Stimulated activated CD8-positive, alpha-beta memory T cell treated with anti-CD3 and anti-CD28 coated beads, Interleukin-15, amount 100 ng/mL, for 1 hour (primary cell): ENCODE measurements around the gene BEAN1.
A peak's percentile ranks its signal among the peaks of the same experiment; 100 is the strongest.

ENCODE experiments used
- DNase-seq: peaks from one replicate; pipeline ENCODE4 v3.0.0-alpha.2; 2020; ENCODE audit warnings: low read depth

The BEAN1 gene

DNA sequence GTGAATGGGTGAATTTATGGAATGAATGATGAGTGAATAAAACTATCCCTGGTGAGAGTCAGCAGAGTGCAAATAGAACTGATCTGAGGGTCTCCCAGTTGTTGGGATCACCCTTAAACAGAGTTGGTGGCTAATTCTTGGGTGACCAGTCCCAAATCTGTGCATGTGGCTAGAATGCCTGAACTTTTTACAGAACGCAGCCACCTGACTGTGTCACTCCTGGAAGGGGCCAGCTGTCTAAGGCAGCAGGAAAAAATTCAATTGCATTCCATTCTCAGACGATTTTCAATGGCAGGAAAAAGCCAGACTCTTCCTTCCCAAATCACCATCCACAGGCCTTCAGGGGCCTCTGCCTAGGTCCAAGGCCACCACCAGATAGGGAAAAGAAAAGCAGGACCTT, 43.5 kb downstream of the BEAN1 start:
- DNase-seq = no peak

DNA sequence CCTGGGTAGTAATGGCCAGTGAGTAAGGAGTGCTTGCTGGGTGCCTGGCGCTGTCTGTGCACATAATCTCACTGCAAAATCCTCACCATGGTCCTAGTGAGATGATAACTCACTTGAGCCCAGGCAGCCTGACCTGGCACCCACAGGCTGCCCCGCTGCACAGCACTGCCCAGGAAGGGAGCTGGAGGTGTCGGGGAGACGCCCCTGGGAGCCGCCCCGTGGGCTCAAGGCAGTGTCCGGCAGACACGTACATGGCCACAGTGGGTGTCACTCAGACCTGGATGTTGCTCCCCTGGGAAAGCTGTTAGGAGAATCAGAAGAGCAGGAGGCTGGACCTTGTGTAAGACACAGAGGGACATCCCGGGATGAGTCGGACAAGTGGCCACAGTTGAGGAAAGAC, 44.2 kb downstream of the BEAN1 start:
- DNase-seq = no peak

DNA sequence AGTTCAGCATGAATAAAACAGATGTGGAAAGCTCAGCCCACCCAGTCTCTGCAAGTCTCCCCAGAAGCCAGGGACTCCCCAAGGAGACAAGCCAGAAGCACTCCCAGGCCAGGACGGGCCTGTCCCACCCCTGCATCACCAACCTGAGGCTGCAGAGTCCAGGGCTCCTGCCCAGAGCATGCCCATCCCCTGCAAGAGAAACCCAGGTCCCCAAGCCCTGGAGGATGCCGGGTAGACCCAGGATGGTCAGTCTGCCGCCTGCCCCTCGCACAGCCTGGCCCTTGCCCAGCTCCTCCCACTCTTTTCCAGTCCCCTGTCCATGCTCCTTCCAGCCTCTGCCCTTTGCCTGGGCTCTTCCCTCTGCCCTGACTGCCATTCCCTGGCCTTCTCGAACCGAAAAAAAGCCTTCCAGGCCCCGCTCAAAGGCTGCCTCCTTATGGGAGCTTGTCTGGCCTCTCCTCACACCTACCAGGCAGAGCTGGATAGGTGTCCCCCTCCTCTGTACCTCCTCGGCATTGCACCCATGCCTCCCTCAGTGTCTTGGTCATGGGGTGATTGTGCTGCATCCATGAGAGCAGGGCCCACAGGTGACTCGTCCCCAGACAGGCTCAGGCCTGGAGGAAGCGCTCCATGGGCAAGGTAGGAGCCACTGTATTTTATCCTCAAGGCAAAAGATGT, 44.8 kb downstream of the BEAN1 start:
- no peak for DNase-seq

DNA sequence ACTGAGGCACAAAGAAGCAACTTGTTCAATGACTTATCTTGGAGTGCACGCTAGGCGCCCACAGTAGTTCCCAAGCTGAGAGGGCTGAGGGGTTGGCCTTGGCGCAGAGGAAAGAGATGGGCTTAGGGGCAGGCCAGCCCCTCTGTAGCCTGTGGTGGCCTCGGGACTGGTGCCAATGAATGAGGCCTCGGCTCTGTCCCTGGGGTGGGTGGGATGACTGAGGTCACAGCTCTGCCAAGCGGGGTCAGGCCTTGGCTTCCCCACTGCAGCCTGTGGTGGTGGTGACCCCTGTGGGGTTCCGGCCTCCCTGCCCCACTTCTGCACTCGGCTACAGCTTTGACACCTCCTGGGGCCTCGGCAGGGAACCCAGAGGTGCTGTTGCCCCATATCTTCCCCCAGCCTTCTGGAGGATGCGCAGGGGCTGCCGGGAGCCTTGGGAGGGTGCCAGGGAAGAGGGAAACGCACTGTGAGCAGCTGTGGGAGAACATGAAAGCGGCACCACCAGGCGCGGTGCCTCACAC, 46.0 kb downstream of the BEAN1 start:
- DNase-seq = no peak

DNA sequence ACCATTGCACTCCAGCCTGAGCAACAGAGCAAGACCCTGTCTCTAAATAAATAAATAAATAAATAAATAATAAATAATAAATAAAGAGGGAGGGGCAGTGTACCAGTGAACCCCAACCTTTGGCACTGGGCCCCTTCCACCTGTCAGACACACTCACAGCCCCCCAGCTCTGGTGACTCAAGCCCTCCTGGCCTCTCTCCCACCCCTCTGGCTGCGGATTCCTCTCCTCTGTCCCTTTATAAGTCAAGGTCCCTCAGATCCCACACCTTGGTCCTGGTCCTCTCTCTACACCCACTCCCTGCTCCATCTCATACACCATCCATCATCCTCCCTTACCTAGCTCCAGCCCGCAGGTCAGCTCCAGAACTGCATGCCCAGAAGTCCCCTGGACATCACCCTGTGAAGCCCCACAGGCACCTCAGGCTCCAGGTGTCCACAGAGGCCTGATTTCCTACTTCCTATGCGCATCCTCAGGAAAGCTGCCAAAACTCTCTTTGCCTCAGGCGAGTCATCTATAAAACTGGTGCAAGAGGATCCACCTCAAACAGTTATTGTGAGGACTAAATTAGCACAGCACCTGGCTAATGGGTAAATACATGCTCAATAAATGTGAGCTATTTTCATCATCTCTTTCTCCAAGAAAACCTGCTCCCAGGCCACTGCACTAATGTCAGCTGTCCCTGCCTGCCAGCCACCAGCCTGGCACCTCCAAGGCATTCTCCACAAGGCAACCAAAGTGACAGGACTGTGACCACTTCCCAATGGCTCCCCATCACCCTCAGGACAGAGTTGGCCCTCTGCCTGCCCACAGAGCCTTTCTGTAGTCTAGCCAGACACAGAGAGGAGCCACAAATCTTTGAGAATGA, 46.8 kb downstream of the BEAN1 start:
- DNase-seq = no peak

DNA sequence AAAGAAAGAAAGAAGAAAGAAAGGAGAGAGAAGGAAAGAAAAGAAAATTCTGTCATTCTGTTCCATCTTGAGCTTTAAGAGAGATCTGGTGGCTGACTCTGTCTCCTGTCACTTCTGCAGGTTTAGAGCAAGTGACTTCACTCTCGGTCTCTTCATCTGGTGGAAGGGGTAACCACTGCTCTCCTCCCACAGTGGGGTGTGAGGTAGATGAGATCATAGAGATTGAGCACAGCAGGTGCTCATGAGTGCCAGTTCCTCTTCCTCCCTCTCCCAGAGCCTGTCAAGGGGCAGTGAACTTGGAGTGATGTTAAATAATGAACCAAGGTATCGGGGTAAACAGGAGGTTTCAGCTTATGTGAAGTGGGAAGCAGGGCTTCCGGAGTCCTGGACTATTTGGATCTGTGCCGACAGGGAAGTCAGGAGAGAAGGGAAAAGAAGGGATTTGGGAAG, 47.7 kb downstream of the BEAN1 start:
- DNase-seq = peak; percentile 21

DNA sequence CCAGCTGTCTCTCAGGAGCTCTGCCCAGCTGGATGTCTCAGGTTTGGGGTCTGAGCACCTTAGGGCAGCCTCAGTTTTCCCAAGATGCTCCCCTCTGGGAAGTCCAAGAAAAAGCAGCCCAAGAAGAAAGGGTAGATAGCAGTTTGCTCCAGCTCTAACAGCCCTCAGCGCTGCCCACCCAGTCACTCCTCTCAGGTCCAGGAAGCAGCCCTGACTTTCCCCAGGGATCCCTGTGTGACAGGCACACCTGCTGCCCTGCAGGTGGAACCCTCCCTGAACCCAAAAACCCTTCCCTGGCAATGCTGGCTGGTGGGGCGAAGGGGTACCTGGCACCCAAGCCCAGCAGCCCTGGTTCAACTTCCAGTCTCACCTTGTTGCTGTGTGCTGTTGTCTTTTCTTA, 48.1 kb downstream of the BEAN1 start:
- no peak for DNase-seq

DNA sequence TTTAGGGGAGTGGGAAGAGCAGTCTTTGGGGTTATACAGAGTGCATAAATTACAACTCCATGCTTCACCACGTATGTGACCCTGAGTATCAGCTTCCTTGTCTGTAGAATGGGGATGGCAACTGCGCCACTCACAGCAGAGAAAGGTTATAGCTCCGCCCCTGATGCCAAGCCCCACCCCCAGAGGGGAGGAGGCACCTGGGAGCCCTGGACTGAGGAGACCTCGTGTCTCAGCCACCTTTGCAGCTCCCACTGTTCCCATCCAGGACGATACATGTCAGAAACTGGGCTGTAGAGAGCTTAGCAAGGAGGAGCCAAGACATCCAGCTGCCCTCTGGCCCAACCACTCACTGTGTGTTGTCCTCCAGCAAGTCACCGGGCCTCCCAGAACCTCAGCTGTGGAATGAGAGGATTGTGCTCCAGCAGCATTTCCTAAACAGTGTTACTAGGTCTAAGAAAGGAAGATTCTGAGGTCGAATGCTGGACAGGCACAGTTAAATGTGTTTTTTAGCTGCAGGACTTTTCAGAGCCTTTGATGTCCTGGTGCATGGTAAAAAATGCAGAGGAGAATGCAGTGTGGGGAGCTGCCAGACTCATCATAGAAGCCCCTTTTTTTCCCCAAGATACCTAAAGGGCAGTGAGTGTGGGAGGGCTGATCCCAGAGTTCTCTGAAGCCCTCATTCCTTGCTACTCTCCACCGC, 49.4 kb downstream of the BEAN1 start:
- no peak for DNase-seq

DNA sequence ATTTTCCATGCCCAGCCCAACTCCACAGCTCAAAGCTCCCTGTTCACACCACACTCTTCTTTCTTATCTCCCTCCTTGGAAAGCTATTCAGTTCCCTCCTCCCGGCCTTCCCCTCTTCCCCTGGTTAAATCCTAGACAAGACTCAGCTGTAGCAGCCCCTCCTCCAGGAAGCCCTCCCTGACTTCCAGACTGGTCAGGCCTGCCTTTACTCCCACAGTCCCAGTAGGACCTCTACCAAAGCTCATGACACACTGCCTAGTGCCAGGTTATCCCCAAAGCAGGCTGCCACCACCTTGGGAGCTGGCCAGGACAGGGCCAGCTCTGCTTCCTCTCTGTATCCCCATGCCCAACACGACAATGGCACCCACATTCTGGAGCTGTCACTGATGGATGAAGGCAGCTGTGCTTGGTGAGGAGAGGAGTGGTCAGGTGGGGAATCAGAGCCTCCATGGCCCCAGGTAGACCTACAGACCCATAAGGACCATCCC, 50.0 kb downstream of the BEAN1 start:
- no peak for DNase-seq

DNA sequence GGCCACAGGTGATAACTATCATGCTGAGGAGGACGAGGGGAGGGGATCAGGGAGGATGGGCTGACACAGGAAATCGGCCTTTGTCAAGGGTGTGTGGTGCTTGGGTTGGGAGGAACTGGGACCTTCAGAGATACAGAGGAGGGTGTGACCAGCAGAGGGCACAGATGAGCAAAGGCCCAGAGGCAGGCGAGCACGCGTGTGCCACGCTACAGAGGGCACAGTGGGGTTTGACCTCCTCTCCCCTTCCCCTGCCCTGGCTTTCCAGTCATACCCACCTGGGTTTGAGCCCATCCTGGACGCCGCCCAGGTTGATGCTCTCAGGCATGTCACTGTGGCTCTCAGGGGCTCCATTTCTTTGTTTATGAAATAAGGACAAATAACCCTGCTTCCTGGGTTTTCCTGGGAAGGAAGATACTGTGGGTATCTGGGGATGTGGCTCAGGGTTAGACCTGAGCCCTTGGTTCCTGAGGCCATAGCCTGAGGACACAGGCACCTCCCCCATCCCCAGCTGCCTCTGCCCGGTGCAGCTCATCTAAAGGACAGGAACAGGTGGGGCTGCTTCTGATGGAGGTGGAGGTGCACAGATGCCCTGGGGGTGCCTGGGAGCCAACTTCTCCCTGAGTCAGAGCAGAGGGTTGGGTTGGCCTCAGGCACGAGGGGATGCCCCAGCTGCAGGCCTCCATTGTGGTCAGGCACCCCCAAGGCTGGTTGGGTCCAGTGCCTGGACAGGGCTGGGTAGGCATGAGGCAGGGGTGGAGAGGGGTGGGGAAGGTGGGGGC, 51.8 kb downstream of the BEAN1 start:
- peak; percentile 66 for DNase-seq

DNA sequence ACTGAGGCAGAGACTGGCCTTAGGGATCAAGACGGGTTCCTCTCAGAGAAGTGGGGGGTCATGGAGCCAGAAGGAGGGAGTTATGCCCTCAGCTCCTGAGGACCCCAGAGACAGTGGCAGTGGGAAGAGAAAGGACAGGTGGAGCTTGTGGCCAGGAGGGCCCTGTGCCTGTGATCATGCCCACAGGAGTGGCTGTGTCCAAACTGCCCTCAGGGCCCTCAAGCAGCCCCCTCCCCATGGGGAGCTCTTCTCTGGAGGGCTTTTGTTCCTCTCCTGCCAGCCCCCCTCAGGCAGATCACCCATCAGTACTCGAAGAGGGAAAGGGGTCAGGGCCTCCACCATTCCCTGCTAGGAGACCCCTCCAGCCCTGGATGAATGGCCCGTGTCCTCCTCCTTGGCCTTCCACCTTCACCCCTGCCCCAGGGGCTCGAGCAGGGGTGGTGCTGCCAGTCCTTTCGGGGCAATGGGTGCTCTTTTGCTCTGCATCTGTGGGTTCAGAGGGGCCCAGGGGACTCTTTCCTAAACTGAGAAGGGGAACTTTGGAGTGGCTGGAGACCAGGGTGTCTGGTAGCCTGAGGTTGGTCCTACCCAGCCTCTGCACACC, 52.7 kb downstream of the BEAN1 start:
- DNase-seq = no peak

DNA sequence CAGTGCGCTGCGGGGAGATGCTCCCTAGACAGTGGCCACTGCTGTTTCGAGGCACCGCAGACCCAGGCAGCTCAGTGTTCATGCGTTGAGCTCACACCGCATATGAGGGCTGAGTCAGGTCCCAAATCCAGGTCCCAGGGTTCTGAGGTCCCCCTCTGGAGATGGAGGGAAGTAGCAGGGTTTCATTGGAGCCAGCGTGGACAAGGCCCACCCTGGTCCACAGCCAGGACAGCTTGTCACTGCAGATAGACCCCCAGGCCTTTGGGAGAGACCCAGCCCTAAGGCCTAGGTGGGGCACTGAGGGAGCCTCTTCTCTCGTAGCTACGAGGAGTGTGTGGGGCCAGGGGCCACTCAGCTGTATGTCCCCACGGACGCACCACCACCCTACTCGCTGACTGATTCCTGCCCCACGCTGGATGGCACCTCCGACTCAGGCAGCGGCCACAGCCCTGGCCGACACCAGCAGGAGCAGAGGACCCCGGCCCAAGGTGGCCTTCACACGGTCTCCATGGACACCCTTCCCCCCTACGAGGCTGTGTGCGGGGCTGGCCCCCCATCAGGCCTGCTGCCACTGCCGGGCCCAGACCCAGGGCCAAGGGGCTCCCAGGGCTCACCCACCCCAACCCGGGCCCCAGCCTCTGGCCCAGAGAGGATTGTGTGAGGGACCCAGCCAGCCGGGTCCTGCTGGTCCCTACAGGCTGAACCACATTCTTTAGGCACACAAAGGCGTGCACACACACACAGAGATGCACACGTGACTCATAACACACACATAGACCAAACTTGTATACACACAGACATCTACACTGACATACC, 53.4 kb downstream of the BEAN1 start:
- DNase-seq = no peak

DNA sequence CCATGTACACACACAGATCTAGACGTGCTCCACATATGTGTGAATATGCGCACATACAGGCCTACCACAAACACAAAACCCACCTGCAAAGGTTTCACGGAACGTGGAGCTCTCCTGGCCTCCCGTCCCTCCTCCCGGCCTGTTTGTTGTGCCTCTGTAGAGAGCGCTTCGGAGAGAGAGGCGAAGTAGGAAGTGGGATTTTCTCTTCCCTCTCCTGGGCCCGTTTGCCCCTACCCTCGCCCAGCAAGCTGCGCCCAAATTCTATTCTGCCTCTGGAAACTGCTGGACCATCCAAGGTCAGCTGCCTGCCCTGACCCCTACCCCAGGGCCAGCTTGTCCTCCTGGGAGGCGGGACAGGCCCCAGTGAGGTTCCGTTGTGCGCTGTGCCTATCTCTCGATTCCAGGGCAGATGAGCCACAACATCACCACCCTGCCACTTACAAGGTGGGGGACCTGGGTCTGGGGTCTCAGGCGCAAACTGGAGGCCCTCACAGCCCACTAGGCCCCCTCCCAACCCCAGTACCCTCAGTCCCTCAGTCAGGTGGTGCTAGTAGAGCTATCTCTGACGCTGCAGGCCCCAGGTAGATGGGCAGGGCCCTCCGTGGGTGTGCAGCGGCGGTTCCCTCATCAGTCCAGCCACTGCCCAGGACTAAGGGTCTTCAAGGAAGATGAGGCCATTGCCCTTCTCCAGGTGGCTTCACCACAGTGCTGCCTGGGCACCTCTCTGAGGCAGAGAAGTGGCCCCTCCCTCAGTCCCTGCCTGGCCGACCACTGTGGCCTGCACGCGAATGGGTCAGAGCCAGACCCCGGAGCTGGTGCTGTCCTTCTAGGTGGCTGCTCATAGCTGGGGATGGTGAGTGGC, 54.2 kb downstream of the BEAN1 start:
- no peak for DNase-seq

DNA sequence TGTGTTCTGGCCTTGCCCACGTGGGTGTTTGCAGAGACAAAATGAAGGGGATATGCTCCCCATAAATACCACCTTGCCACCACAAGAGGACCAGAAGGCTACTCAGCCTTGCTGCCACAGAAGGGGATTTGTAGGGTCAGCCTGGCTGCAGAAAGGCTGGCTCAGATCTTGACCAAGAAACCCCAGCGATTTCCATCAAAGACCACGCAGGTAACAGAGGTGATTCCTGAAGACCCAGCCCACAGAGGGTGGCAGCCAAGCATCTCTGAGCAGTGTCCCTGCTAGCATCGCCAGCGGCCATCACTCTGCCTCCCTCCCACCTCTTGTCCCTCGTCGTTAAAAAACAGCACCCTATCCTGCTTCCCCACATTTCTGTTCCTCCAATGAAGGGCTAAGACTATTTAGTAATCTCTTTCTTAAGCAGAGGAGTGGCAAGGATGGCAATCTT, 54.9 kb downstream of the BEAN1 start:
- DNase-seq = no peak

DNA sequence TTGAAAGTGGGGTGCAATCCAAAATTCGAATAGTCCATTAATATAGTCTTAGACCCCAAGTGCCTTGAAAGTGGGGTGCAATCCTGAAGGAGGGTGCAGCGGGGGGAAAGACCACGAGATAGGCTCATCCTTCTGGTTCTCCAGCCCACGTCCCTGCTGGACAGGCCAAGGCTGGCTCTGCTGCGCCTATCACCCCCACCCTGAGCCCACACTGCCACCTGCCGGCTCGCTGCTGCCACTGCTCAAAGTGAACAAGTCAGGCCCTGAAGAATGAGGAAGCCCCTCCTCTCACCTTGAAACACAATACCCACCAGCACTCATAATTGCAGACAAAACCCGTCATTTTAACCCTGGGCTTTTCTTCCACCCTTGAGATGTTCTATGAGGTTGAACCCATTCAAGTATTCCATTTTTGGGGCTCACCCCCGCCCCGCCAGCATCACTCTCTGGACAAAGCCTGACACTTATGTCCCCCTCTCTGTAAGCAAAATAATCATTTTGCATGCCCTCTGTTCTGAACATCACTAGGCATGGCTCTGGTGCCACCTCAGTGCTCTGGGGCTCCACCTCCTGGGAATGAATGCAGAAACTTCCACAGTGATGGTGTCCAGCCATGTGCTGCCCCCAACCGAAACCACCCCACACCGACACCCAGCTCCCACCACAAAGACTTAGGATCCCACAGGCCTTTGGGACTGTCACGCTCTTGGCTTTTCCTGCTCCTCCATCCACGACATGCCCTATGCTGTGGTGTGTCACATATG, 56.8 kb downstream of the BEAN1 start:
- DNase-seq = peak; percentile 54

DNA sequence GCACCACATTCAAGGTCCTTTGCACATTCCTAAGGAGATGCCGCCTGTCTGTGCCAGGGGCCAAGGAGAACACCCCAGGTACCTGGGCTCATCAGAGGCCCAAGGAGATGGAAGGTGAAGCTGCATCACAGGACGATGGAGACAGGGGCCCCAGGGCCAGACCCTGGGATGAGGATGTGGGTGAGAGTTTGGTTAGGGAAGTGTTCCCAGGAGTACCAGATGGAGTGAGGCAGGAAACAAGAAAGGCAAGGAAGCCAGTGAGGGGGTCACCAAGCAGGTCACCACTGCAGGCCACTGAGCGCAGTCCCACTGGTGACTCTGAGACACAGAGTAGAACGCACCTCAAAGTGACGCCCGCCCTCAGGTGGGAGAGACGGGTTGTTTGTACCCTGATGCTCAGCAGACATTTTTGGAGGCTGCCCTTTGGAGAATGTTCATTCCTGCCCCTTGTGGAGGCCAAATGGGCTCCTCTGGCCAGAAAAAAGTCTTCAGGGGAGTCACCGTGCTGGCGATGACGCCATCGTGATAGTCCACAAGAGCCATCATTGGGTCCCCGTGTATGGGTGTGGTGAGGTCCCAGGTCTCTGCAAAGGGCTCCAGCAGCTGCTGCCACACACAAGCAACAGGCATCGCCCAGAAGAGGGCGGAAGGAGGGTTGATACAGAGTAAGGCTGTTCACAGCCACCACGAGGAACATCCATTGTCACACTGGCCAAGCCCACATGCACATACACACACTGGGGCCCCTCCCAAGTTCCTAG, 57.5 kb downstream of the BEAN1 start:
- no peak for DNase-seq

DNA sequence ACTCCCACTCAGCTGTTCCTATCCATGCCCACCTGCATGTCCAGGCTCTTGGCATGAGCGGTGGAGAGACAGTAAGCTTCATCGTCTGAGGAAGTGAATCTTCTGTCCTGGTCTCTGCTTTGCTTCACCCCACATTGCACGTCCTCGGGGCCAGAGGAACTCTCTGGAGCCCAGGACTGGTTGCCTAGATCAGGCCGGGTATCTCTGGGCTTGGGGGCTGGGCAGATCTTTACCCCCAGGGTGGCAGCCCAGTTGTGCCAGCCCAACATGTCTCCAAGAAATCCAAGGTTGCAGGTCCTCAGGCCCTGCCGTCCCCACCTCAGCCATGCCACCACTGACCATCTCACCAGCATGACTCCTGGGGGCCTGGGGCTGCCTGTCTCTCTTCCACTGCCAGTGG, 58.3 kb downstream of the BEAN1 start:
- DNase-seq = no peak
